ENCODE data around the gene PIP5KL1.

DNA sequence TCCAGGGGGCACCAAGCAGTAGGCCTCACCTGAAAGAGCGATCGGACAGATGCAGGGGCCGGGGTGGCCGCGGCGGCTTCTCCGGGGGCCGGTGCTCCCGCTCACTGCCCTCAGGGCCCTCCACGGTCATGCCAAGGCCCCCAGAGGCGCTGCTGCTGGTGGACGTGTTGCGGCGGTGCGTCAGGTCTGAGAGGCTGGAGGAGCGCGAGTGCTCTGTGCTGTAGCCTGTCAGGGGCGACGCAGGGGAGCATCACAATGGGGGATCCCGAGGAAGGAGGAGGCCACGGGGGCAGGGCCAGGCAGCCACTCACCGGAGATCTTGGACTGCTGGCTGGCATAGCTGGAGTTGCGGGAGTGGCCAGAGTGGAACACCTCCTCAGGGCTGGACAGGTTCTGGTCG is 14.8 kb upstream of the PIP5KL1 start:
- TF ChIP-seq, protein P1, sequence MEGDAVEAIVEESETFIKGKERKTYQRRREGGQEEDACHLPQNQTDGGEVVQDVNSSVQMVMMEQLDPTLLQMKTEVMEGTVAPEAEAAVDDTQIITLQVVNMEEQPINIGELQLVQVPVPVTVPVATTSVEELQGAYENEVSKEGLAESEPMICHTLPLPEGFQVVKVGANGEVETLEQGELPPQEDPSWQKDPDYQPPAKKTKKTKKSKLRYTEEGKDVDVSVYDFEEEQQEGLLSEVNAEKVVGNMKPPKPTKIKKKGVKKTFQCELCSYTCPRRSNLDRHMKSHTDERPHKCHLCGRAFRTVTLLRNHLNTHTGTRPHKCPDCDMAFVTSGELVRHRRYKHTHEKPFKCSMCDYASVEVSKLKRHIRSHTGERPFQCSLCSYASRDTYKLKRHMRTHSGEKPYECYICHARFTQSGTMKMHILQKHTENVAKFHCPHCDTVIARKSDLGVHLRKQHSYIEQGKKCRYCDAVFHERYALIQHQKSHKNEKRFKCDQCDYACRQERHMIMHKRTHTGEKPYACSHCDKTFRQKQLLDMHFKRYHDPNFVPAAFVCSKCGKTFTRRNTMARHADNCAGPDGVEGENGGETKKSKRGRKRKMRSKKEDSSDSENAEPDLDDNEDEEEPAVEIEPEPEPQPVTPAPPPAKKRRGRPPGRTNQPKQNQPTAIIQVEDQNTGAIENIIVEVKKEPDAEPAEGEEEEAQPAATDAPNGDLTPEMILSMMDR (conservative IDR thresholded peaks at IDR 0.05; ENCODE audit: low read depth, low read length) = no peak
- TF ChIP-seq EZH2 (IDR thresholded peaks at IDR 0.05; ENCODE audit: borderline replicate concordance, low read depth, low read length, poor library complexity, severe bottlenecking) = no peak

Measured in A673 (cell line).